Measurements from ENCODE around the gene ARHGAP24.

The ARHGAP24 gene

GRCh38 chr4:85762529-85762871, 287.6 kb downstream of the ARHGAP24 start:
- Histone ChIP-seq H3K79me2 (ENCODE audit: low read length) (no peaks in the 10 kb centered on the region), H3K9me3 (replicated peaks; ENCODE audit: insufficient read depth, low read length) (no peaks in the 10 kb centered on the region), H2AFZ (ENCODE audit: low read length) (no peak overlapping the region), H3K4me2 (ENCODE audit: low read depth, low read length) (no peak overlapping the region), H3K4me3 (ENCODE audit: low read length) (no peak overlapping the region), H3K9ac (ENCODE audit: low read length) (no peak overlapping the region), H4K20me1 (ENCODE audit: insufficient read depth, low read length) (no peaks in the 10 kb centered on the region), H3K9me2 (replicated peaks; ENCODE audit: insufficient read depth, low read length) (no peaks in the 10 kb centered on the region), H3F3A (ENCODE audit: insufficient read depth, low read length) (no peaks in the 10 kb centered on the region), H3K27me3 (replicated peaks; ENCODE audit: insufficient read depth, low read length) (no peaks in the 10 kb centered on the region), H3K27ac (ENCODE audit: low read length) (no peak overlapping the region), H3K4me1 (ENCODE audit: low read length) (no peaks in the 10 kb centered on the region), H3K36me3 (replicated peaks; ENCODE audit: insufficient read depth, low read length) (no peaks in the 10 kb centered on the region)
- TF ChIP-seq EZH2 (optimal IDR thresholded peaks at IDR 0.05; ENCODE audit: low read depth, low read length) (no peak), CTCF (IDR thresholded peaks at IDR 0.05; ENCODE audit: low read length) (no peak)
- DNase-seq, result no peak

- Histone ChIP-seq H3K79me2 (ENCODE audit: low read length) (no peaks in the 10 kb centered on the region), H3K4me1 (ENCODE audit: low read length) (no peaks in the 10 kb centered on the region), H3K4me2 (ENCODE audit: low read depth, low read length) (no peak overlapping the region), H4K20me1 (ENCODE audit: insufficient read depth, low read length) (no peaks in the 10 kb centered on the region), H3K9me2 (replicated peaks; ENCODE audit: insufficient read depth, low read length) (no peaks in the 10 kb centered on the region), H3K9me3 (replicated peaks; ENCODE audit: insufficient read depth, low read length) (no peaks in the 10 kb centered on the region), H3K9ac (ENCODE audit: low read length) (no peak overlapping the region), H2AFZ (ENCODE audit: low read length) (no peak overlapping the region), H3F3A (ENCODE audit: insufficient read depth, low read length) (no peaks in the 10 kb centered on the region), H3K4me3 (ENCODE audit: low read length) (no peak overlapping the region), H3K27me3 (replicated peaks; ENCODE audit: insufficient read depth, low read length) (no peaks in the 10 kb centered on the region), H3K27ac (ENCODE audit: low read length) (no peak overlapping the region), H3K36me3 (replicated peaks; ENCODE audit: insufficient read depth, low read length) (no peaks in the 10 kb centered on the region)
- no peak for TF ChIP-seq EZH2phosphoT487 (IDR thresholded peaks at IDR 0.05; ENCODE audit: low read length)
- TF ChIP-seq EZH2 (optimal IDR thresholded peaks at IDR 0.05; ENCODE audit: low read depth, low read length), result no peak
- TF ChIP-seq CTCF (IDR thresholded peaks at IDR 0.05; ENCODE audit: low read length), result no peak
- DNase-seq, result no peak
Measured at GRCh38 chr4:85763202-85763601, 288.3 kb downstream of the ARHGAP24 start.

- no peak for DNase-seq
- Histone ChIP-seq H3K9me2 (replicated peaks; ENCODE audit: insufficient read depth, low read length) (no peaks in the 10 kb centered on the region), H3K4me2 (ENCODE audit: low read depth, low read length) (no peak overlapping the region), H2AFZ (ENCODE audit: low read length) (no peak overlapping the region), H3K4me3 (ENCODE audit: low read length) (no peak overlapping the region), H3K4me1 (ENCODE audit: low read length) (no peaks in the 10 kb centered on the region), H3K79me2 (ENCODE audit: low read length) (no peaks in the 10 kb centered on the region), H4K20me1 (ENCODE audit: insufficient read depth, low read length) (no peaks in the 10 kb centered on the region), H3K9me3 (replicated peaks; ENCODE audit: insufficient read depth, low read length) (no peaks in the 10 kb centered on the region), H3K36me3 (replicated peaks; ENCODE audit: insufficient read depth, low read length) (no peaks in the 10 kb centered on the region), H3K9ac (ENCODE audit: low read length) (no peak overlapping the region), H3K27ac (ENCODE audit: low read length) (no peak overlapping the region), H3F3A (ENCODE audit: insufficient read depth, low read length) (no peaks in the 10 kb centered on the region), H3K27me3 (replicated peaks; ENCODE audit: insufficient read depth, low read length) (no peaks in the 10 kb centered on the region)
- no peak for TF ChIP-seq EZH2phosphoT487 (IDR thresholded peaks at IDR 0.05; ENCODE audit: low read length)
- no peak for TF ChIP-seq EZH2 (optimal IDR thresholded peaks at IDR 0.05; ENCODE audit: low read depth, low read length)
- TF ChIP-seq CTCF (IDR thresholded peaks at IDR 0.05; ENCODE audit: low read length), result no peak
Measured at GRCh38 chr4:85767649-85768048, 292.7 kb downstream of the ARHGAP24 start.

Measured in MM.1S (cell line).